ENCODE measurements around the gene TSPYL2.

DNA sequence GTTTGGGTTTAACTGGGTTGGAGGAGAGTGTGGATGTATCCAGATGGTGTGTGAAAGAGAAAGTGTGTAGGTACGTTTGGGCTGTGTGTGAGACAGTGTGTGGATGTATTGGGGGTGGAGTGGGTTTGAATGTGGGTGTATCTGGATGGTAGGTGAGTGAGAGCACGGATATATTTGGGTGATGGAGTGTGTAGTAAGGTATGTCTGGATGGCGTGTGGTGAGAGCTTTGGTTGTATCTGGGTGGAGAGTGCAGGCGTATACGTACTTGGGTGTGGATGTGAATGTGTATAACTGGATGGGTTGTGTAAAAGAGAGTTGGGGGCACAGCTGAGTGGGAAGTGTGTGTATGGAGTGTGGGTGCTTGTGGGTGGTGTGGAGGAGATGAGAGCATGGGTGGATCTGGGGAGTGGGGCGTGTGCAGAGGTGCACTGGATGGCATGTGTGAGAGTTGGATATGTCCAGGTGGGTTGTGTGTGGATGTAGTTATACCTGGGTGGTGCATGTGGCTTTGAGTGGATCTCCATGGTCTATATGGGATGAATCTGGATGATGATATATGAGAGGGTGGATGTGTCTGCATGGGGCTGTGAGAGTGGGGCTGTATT lies 26.8 kb upstream of the TSPYL2 start:
- TF ChIP-seq, protein P1, sequence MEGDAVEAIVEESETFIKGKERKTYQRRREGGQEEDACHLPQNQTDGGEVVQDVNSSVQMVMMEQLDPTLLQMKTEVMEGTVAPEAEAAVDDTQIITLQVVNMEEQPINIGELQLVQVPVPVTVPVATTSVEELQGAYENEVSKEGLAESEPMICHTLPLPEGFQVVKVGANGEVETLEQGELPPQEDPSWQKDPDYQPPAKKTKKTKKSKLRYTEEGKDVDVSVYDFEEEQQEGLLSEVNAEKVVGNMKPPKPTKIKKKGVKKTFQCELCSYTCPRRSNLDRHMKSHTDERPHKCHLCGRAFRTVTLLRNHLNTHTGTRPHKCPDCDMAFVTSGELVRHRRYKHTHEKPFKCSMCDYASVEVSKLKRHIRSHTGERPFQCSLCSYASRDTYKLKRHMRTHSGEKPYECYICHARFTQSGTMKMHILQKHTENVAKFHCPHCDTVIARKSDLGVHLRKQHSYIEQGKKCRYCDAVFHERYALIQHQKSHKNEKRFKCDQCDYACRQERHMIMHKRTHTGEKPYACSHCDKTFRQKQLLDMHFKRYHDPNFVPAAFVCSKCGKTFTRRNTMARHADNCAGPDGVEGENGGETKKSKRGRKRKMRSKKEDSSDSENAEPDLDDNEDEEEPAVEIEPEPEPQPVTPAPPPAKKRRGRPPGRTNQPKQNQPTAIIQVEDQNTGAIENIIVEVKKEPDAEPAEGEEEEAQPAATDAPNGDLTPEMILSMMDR (IDR thresholded peaks at IDR 0.05) = no peak
- TF ChIP-seq EP300 (IDR thresholded peaks at IDR 0.05) (no peak), POLR2A (IDR thresholded peaks at IDR 0.05) (no peak)
